H9 (cell line): ENCODE results near the gene NRCAM. TPM values are rescaled to one million over a fixed set of nuclear protein-coding genes. Genes with fewer than 3 reads are reported as not detected.

ENCODE experiments used
- DNase-seq: peaks from one replicate; pipeline ENCODE4 v3.0.0-alpha.2; 2017
- H2AFZ ChIP-seq: one replicate; pipeline ENCODE4 v1.6.1; 2013; ENCODE audit warnings: mild to moderate bottlenecking, low read length, control low read depth, moderate library complexity
- H2AK5ac ChIP-seq: 2 replicates; pipeline ENCODE4 v1.6.1; 2013; ENCODE audit warnings: low read length, control low read depth, mixed read lengths; ENCODE audit not compliant: insufficient read length
- H2BK120ac ChIP-seq: one replicate; pipeline ENCODE4 v1.6.1; 2013; ENCODE audit warnings: low read depth, mild to moderate bottlenecking, low read length, control low read depth, inconsistent platforms; ENCODE audit not compliant: poor library complexity, severe bottlenecking
- H2BK12ac ChIP-seq: 2 replicates; pipeline ENCODE4 v1.6.1; 2013; ENCODE audit warnings: low read length, control low read depth, mixed read lengths, low read depth; ENCODE audit not compliant: insufficient read length
- H2BK15ac ChIP-seq: 2 replicates; pipeline ENCODE4 v1.6.1; 2013; ENCODE audit warnings: low read depth, low read length, control low read depth
- H2BK20ac ChIP-seq: one replicate; pipeline ENCODE4 v1.6.1; 2013; ENCODE audit warnings: low read depth, mild to moderate bottlenecking, low read length, control low read depth, inconsistent platforms; ENCODE audit not compliant: poor library complexity, severe bottlenecking
- H2BK5ac ChIP-seq: 2 replicates; pipeline ENCODE4 v1.6.1; 2013; ENCODE audit warnings: low read length, control low read depth, mixed read lengths; ENCODE audit not compliant: insufficient read length
- H3K14ac ChIP-seq: 2 replicates; pipeline ENCODE4 v1.6.1; 2013; ENCODE audit warnings: low read length, control low read depth; ENCODE audit not compliant: insufficient read depth
- H3K18ac ChIP-seq: 2 replicates; pipeline ENCODE4 v1.6.1; 2013; ENCODE audit warnings: low read depth, mild to moderate bottlenecking, mixed read lengths, low read length, control low read depth; ENCODE audit not compliant: insufficient read length
- H3K23ac ChIP-seq: 2 replicates; pipeline ENCODE4 v1.6.1; 2013; ENCODE audit warnings: low read length, control low read depth, mixed read lengths, low read depth; ENCODE audit not compliant: insufficient read length
- H3K23me2 ChIP-seq: 2 replicates; pipeline ENCODE4 v1.6.1; 2013; ENCODE audit warnings: low read depth, mild to moderate bottlenecking, mixed read lengths, low read length, control low read depth; ENCODE audit not compliant: insufficient read length, poor library complexity, severe bottlenecking
- H3K27ac ChIP-seq: 2 replicates; pipeline ENCODE4 v1.5.1; 2013; ENCODE audit warnings: low read length, control low read depth, mixed read lengths, low read depth; ENCODE audit not compliant: insufficient read length
- H3K27me3 ChIP-seq: 2 replicates; pipeline ENCODE4 v1.6.1; 2013; ENCODE audit warnings: low read length, control low read depth, inconsistent platforms; ENCODE audit not compliant: insufficient read depth
- H3K4ac ChIP-seq: 2 replicates; pipeline ENCODE4 v1.6.1; 2013; ENCODE audit warnings: low read depth, mild to moderate bottlenecking, control low read depth, inconsistent platforms, low read length, moderate library complexity
- H3K4me1 ChIP-seq: 2 replicates; pipeline ENCODE4 v1.6.1; 2013; ENCODE audit warnings: low read length, control low read depth, inconsistent platforms; ENCODE audit not compliant: insufficient read depth
- H3K4me2 ChIP-seq: 2 replicates; pipeline ENCODE4 v1.6.1; 2013; ENCODE audit warnings: low read length, control low read depth, mixed read lengths; ENCODE audit not compliant: insufficient read length, insufficient read depth
- H3K56ac ChIP-seq: 2 replicates; pipeline ENCODE4 v1.6.1; 2013; ENCODE audit warnings: low read depth, mild to moderate bottlenecking, mixed read lengths, low read length, control low read depth; ENCODE audit not compliant: insufficient read length
- H3K79me1 ChIP-seq: 2 replicates; pipeline ENCODE4 v1.6.1; 2013; ENCODE audit warnings: low read depth, mild to moderate bottlenecking, moderate library complexity, low read length, control low read depth, inconsistent platforms; ENCODE audit not compliant: insufficient read depth, poor library complexity, severe bottlenecking
- H3K79me2 ChIP-seq: 2 replicates; pipeline ENCODE4 v1.6.1; 2013; ENCODE audit warnings: low read length, control low read depth, inconsistent platforms; ENCODE audit not compliant: insufficient read depth
- H3K9ac ChIP-seq: 2 replicates; pipeline ENCODE4 v1.6.1; 2013; ENCODE audit warnings: low read length, control low read depth, mixed read lengths; ENCODE audit not compliant: insufficient read length; ENCODE audit errors: extremely low read depth
- H3K9me3 ChIP-seq: one replicate; pipeline ENCODE4 v1.6.1; 2013; ENCODE audit warnings: low read depth, low read length, inconsistent platforms; ENCODE audit not compliant: control insufficient read depth
- H3T11ph ChIP-seq: one replicate; pipeline ENCODE4 v1.6.1; 2013; ENCODE audit warnings: mild to moderate bottlenecking, low read length, control low read depth, inconsistent platforms
- H4K20me1 ChIP-seq: one replicate; pipeline ENCODE4 v1.6.1; 2013; ENCODE audit not compliant: control insufficient read depth, insufficient read length, insufficient read depth
- H4K5ac ChIP-seq: 2 replicates; pipeline ENCODE4 v1.6.1; 2013; ENCODE audit warnings: low read depth, mild to moderate bottlenecking, mixed read lengths, low read length, control low read depth; ENCODE audit not compliant: insufficient read length
- H4K8ac ChIP-seq: replicated peaks from 2 replicates; pipeline ENCODE4 v1.6.1; 2013; ENCODE audit warnings: low read length, control low read depth, mixed read lengths, low read depth; ENCODE audit not compliant: insufficient read length
- H4K91ac ChIP-seq: 2 replicates; pipeline ENCODE4 v1.6.1; 2013; ENCODE audit warnings: low read depth, mild to moderate bottlenecking, moderate library complexity, mixed read lengths, low read length, control low read depth; ENCODE audit not compliant: insufficient read length
- H3K27ac Mint-ChIP-seq, 3 experiments: 2 replicates in 2 of 3; 3 replicates in 1 of 3; pipeline ENCODE4 v1.8.0; 2020 to 2021; ENCODE audit warnings: mixed read lengths in 3 of 3, mild to moderate bottlenecking in 1 of 3, moderate library complexity in 1 of 3
- H3K27me3 Mint-ChIP-seq: 2 replicates; pipeline ENCODE4 v1.8.0; 2021; ENCODE audit warnings: low read depth, mild to moderate bottlenecking, moderate library complexity, mixed read lengths
- H3K36me3 Mint-ChIP-seq, 3 experiments: 2 replicates in 2 of 3; 3 replicates in 1 of 3; pipeline ENCODE4 v1.8.0; 2020 to 2021; ENCODE audit warnings: low read depth in 3 of 3, mixed read lengths in 3 of 3; ENCODE audit not compliant: insufficient read depth in 1 of 3
- H3K4me1 Mint-ChIP-seq, 2 experiments: 2 replicates each; pipeline ENCODE4 v1.8.0; 2020; ENCODE audit warnings: mixed read lengths in 2 of 2
- H3K4me3 Mint-ChIP-seq, 2 experiments: 2 replicates in 1 of 2; 3 replicates in 1 of 2; pipeline ENCODE4 v1.8.0; 2020 to 2021; ENCODE audit warnings: mild to moderate bottlenecking in 2 of 2, mixed read lengths in 2 of 2, moderate library complexity in 1 of 2
- H3K9me3 Mint-ChIP-seq, 2 experiments: 2 replicates in 1 of 2; 3 replicates in 1 of 2; pipeline ENCODE4 v1.8.0; 2020; ENCODE audit warnings: mild to moderate bottlenecking in 2 of 2, mixed read lengths in 2 of 2, moderate library complexity in 1 of 2
- CTCF ChIP-seq: fragments of 200-600 bp; sonication (generic); conservative IDR thresholded peaks from 3 replicates; pipeline ENCODE4 v1.8.0; 2021; ENCODE audit warnings: antibody characterized with exemption, mild to moderate bottlenecking
- WGBS: extraction: QIAGEN DNeasy Blood & Tissue Kit; methylation state at CpG from one replicate; pipeline ENCODE4 v1.1.7; 2013; ENCODE audit warnings: missing lambda C conversion rate, low lambda C conversion rate, mixed read lengths; ENCODE audit not compliant: insufficient read length; ENCODE audit errors: extremely low coverage; 5-methylcytosine and 5-hydroxymethylcytosine counted together
- total RNA-seq: library from RNA; stranded (reverse); gene quantifications from 2 replicates; pipeline ENCODE4 v1.2.1, GENCODE V29; 2021

NRCAM gene
- total RNA-seq, 1 experiment from 2014 or later = 2.3 TPM

- H3K27me3 ChIP-seq = no peaks in the 10 kb centered on the region
- H3K79me1 ChIP-seq = no peaks in the 10 kb centered on the region
- no peak overlapping the region for H3K4me2 ChIP-seq
- Mint-ChIP-seq H3K4me3 (no peak overlapping the region), H3K27me3 (no peaks in the 10 kb centered on the region), H3K36me3 (no peaks in the 10 kb centered on the region), H3K4me1 (peaks cover 27% of the 10 kb centered on the region in 2 experiments), H3K27ac (no peak overlapping the region), H3K9me3 (no peaks in the 10 kb centered on the region)
- H3K23me2 ChIP-seq = no peaks in the 10 kb centered on the region
- H3K27ac ChIP-seq = no peak overlapping the region
- H4K5ac ChIP-seq = no peak overlapping the region
- no peak overlapping the region for H3K23ac ChIP-seq
- no peak overlapping the region for H2BK20ac ChIP-seq
- no peaks in the 10 kb centered on the region for H4K20me1 ChIP-seq
- H2AFZ ChIP-seq = no peak overlapping the region
- DNase-seq = no peak
- no peaks in the 10 kb centered on the region for H3K79me2 ChIP-seq
- no peak overlapping the region for H2AK5ac ChIP-seq
- H3K9ac ChIP-seq = no peak overlapping the region
- no peak overlapping the region for H4K91ac ChIP-seq
- H3K9me3 ChIP-seq = no peaks in the 10 kb centered on the region
- no peak overlapping the region for H3K56ac ChIP-seq
- H2BK12ac ChIP-seq = no peak overlapping the region
- H4K8ac ChIP-seq = no peak overlapping the region
- H3K18ac ChIP-seq = no peak overlapping the region
- no peak overlapping the region for H2BK15ac ChIP-seq
- no peak overlapping the region for H2BK120ac ChIP-seq
- no peak overlapping the region for H2BK5ac ChIP-seq
- TF ChIP-seq CTCF = no peak
- H3T11ph ChIP-seq = no peak overlapping the region
- WGBS = no CpG with 5 or more reads among the region's 2 CpGs
- no peak overlapping the region for H3K4ac ChIP-seq
- peaks cover 4% of the 10 kb centered on the region; the same call in 1 of the 2 replicates for H3K4me1 ChIP-seq
- H3K14ac ChIP-seq = no peak overlapping the region
These were observed 254.5 kb downstream of the NRCAM start for GRCh38 chr7:108201766-108202165.
